ENCODE data around the gene NRROS. TPM values are rescaled to one million over a fixed set of nuclear protein-coding genes. Genes with fewer than 3 reads are reported as not detected.

NRROS gene
- total and polyA plus RNA-seq, 2 of the 4 experiments (the other 2 are of a cell fraction): 0.10 TPM; not detected in 1

DNA sequence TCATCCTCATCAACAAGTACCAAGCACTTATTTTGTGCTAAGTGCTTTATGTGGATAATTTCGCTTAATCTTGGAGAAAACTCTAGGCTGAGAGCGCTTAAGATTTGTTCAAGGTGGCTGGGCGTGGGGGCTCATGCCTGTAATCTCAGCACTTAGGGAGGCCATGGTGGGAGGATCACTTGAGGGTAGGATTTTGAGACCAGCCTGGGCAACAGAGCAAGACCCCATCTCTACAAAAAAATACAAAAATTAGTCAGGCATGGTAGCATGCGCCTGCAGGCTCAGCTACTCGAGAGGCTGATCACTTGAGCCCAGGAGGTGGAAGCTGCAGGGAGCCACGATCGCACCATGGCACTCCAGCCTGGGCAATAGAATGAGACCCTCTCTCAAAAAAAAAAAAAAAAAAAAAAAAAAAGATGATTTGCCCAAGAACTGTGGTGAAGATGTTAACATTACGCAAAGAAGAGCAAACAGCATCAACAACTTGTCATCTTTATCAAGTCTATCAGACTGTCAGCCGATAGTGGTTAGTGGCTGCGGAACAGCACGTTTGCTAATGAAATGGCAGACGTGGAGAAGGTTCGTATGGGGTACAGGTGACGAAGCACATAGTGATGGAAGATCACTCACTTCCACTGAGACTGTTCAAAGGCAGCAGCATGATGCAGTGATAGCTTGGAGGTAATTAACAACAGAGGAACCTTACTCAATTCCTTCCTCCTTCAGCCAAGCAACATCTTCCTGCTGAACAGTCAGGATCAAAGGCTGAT is 27.7 kb downstream of the NRROS start:
- no peak overlapping the region for H2BK5ac ChIP-seq (ENCODE audit: low read depth, low read length, poor library complexity, severe bottlenecking)
- dilution Hi-C loops (cut with HindIII; ENCODE audit: low sequenced_read_pairs, unreplicated experiment): no loop called here
- H3K36me3 ChIP-seq (ENCODE audit: control insufficient read depth, insufficient read depth, low read length): no peaks in the 10 kb centered on the region
- H3K23ac ChIP-seq (ENCODE audit: low read depth, low read length): no peak overlapping the region
- POLR2A ChIA-PET (ENCODE audit: unreplicated experiment): interaction anchor here (0.8 kb wide), 1 partner anchor 10 kb away, joined by 3 read pairs; no protein-coding TSS in a partner anchor
- no peak for ATAC-seq (ENCODE audit: low read depth)
- WGBS, 2 experiments (ENCODE audit: extremely low coverage in 2 of 2, insufficient read length in 1 of 2): no CpG with 5 or more reads among the region's 14 CpGs
- no TSS peak for BruUV-seq (replicated peaks)
- in situ Hi-C loops (cut with MboI; ENCODE audit: low sequenced_read_pairs): no loop called here
- H2BK15ac ChIP-seq (ENCODE audit: low read depth, low read length): no peak overlapping the region
- H4K91ac ChIP-seq (ENCODE audit: insufficient read depth, low read depth, low read length): no peak overlapping the region
- intact Hi-C loops (cut with micrococcal nuclease): no loop called here
- no peaks in the 10 kb centered on the region for H3K9me3 ChIP-seq (ENCODE audit: control insufficient read depth, insufficient read depth, low read length)
- H3K18ac ChIP-seq (ENCODE audit: low read depth, low read length): no peak overlapping the region
- H2BK120ac ChIP-seq (ENCODE audit: low read depth, low read length): no peak overlapping the region
- H4K8ac ChIP-seq (ENCODE audit: low read depth in 2 of 2, low read length in 2 of 2): no peak overlapping the region
- H3K4me3 ChIP-seq (ENCODE audit: insufficient read depth, low read depth, low read length): no peak overlapping the region
- CTCF ChIA-PET: interaction anchor here (0.6 kb wide), 1 partner anchor 178 kb away, joined by 3 read pairs; no protein-coding TSS in a partner anchor
- H3K4me2 ChIP-seq (ENCODE audit: low read depth, low read length): no peak overlapping the region
- no peak overlapping the region for H2AK5ac ChIP-seq (ENCODE audit: low read depth, low read length)
- H3K14ac ChIP-seq (replicated peaks; ENCODE audit: low read depth, low read length): no peak overlapping the region
- H3K9ac ChIP-seq (ENCODE audit: low read depth, low read length): no peak overlapping the region
- H4K20me1 ChIP-seq (ENCODE audit: insufficient read depth, low read length): no peaks in the 10 kb centered on the region
- H2BK20ac ChIP-seq (ENCODE audit: low read depth, low read length): no peak overlapping the region
- no peak for DNase-seq
- H3K56ac ChIP-seq (ENCODE audit: extremely low read depth, insufficient read depth, low read length): no peak overlapping the region
- H3K9me1 ChIP-seq (ENCODE audit: insufficient read depth, low read length): 0 out of 2 replicates have a peak, but pooled peaks cover 2% of the 10 kb centered on the region
- no peak overlapping the region for H2AFZ ChIP-seq (replicated peaks; ENCODE audit: low read length, poor library complexity)
- H3K27ac ChIP-seq (ENCODE audit: insufficient read depth, low read length): no peak overlapping the region
- H3K4ac ChIP-seq (ENCODE audit: low read depth, low read length): no peak overlapping the region
- peaks cover 11% of the 10 kb centered on the region for H3K27me3 ChIP-seq (ENCODE audit: control insufficient read depth, insufficient read depth, low read length)
- no peak overlapping the region for H2AK9ac ChIP-seq (replicated peaks; ENCODE audit: low read depth, low read length, poor library complexity)
- H4K5ac ChIP-seq (ENCODE audit: low read depth, low read length): no peak overlapping the region
- peaks cover 10% of the 10 kb centered on the region; the same call in 1 of the 2 replicates for H3K4me1 ChIP-seq (ENCODE audit: control insufficient read depth, insufficient read depth, low read length)
- no peaks in the 10 kb centered on the region for H3K79me1 ChIP-seq (ENCODE audit: low read depth in 1 of 2, low read length in 2 of 2)
- TF ChIP-seq NFE2L2 (IDR thresholded peaks at IDR 0.05; ENCODE audit: low read depth, low read length): no peak
- no peak for TF ChIP-seq RFX5 (IDR thresholded peaks at IDR 0.05; ENCODE audit: low read depth, low read length)
- TF ChIP-seq MAZ (IDR thresholded peaks at IDR 0.05; ENCODE audit: borderline replicate concordance, low read depth, low read length): no peak
- no peak for TF ChIP-seq CTCF (conservative IDR thresholded peaks at IDR 0.05; ENCODE audit: low read depth, low read length)
- TF ChIP-seq RAD21 (IDR thresholded peaks at IDR 0.05; ENCODE audit: low read length): no peak
- TF ChIP-seq, protein P1, sequence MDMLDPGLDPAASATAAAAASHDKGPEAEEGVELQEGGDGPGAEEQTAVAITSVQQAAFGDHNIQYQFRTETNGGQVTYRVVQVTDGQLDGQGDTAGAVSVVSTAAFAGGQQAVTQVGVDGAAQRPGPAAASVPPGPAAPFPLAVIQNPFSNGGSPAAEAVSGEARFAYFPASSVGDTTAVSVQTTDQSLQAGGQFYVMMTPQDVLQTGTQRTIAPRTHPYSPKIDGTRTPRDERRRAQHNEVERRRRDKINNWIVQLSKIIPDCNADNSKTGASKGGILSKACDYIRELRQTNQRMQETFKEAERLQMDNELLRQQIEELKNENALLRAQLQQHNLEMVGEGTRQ (IDR thresholded peaks at IDR 0.05; ENCODE audit: low read depth, low read length): no peak
- no peak for TF ChIP-seq MXI1 (IDR thresholded peaks at IDR 0.05; ENCODE audit: borderline replicate concordance, low read depth, low read length)
- no peak for TF ChIP-seq FOS (IDR thresholded peaks at IDR 0.05; ENCODE audit: low read depth, low read length)
- no peak for TF ChIP-seq RCOR1 (IDR thresholded peaks at IDR 0.05; ENCODE audit: insufficient replicate concordance, low read length)
- TF ChIP-seq POLR2A (IDR thresholded peaks at IDR 0.05; ENCODE audit: low read depth, low read length): no peak
- no peak for TF ChIP-seq CEBPB (IDR thresholded peaks at IDR 0.05; ENCODE audit: low read depth, low read length)
- no peak for TF ChIP-seq BHLHE40 (IDR thresholded peaks at IDR 0.05; ENCODE audit: low read depth, low read length)
- no peak for TF ChIP-seq MAFK (IDR thresholded peaks at IDR 0.05; ENCODE audit: low read depth, low read length)
- TF ChIP-seq, protein P2, sequence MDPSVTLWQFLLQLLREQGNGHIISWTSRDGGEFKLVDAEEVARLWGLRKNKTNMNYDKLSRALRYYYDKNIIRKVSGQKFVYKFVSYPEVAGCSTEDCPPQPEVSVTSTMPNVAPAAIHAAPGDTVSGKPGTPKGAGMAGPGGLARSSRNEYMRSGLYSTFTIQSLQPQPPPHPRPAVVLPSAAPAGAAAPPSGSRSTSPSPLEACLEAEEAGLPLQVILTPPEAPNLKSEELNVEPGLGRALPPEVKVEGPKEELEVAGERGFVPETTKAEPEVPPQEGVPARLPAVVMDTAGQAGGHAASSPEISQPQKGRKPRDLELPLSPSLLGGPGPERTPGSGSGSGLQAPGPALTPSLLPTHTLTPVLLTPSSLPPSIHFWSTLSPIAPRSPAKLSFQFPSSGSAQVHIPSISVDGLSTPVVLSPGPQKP (IDR thresholded peaks at IDR 0.05; ENCODE audit: borderline replicate concordance, low read depth, low read length): no peak
- TF ChIP-seq CHD1 (IDR thresholded peaks at IDR 0.05; ENCODE audit: low read depth, low read length): no peak

All from IMR-90 (cell line).